ENCODE data around the gene S100A2. TPM values are rescaled to one million over a fixed set of nuclear protein-coding genes. Genes with fewer than 3 reads are reported as not detected.

Gene S100A2
- total and polyA plus RNA-seq, 2 of the 13 experiments (the other 11 are each of a cell fraction or from before 2014, with no cell fraction given), result 1.2 TPM

- Histone ChIP-seq H3K9me3 (ENCODE audit: low read length) (no peaks in the 10 kb centered on the region), H3K27ac (ENCODE audit: extremely low read length, insufficient read depth, low read length) (no peak overlapping the region), H3K4me3 (replicated peaks in 1 of 3; ENCODE audit: insufficient read depth in 1 of 3, low read depth in 2 of 3, low read length in 3 of 3) (no peak overlapping the region), H3K27me3 (ENCODE audit: control insufficient read depth in 1 of 2, insufficient read depth in 2 of 2, low read length in 2 of 2) (no peaks in the 10 kb centered on the region), H3K9ac (ENCODE audit: insufficient read depth, low read depth, low read length) (no peak overlapping the region), H3K79me2 (ENCODE audit: insufficient read depth, low read length) (no peaks in the 10 kb centered on the region), H3K36me3 (replicated peaks in 1 of 2; ENCODE audit: control insufficient read depth in 1 of 2, insufficient read depth in 2 of 2, low read length in 2 of 2) (no peaks in the 10 kb centered on the region), H4K20me1 (ENCODE audit: insufficient read depth, low read length) (no peaks in the 10 kb centered on the region), H3K4me1 (ENCODE audit: insufficient read depth, low read length) (peaks cover 1% of the 10 kb centered on the region), H3K4me2 (ENCODE audit: low read depth, low read length) (no peak overlapping the region), H2AFZ (ENCODE audit: low read length) (no peak overlapping the region)
- intact Hi-C loops (cut with micrococcal nuclease; ENCODE audit: unreplicated experiment) (no loop called here), in situ Hi-C loops (cut with HindIII; ENCODE audit: extremely low pct_ligation_motif_present, low pct_unique_long_range_greater_than_20kb) (no loop called here)
- ChIA-PET CTCF (ENCODE audit: low intra/inter-chr PET ratio, low total read pairs) (no interaction called here), POLR2A (no interaction called here)
- TF ChIP-seq ATF1 (CRISPR knock-in tag; IDR thresholded peaks at IDR 0.05) (no peak), ZNF773 (CRISPR knock-in tag; IDR thresholded peaks at IDR 0.05; ENCODE audit: borderline replicate concordance) (no peak), REXO4 (CRISPR knock-in tag; IDR thresholded peaks at IDR 0.05; ENCODE audit: borderline replicate concordance) (no peak), ZNF616 (CRISPR knock-in tag; IDR thresholded peaks at IDR 0.05; ENCODE audit: low read depth) (no peak), SALL1 (CRISPR knock-in tag; IDR thresholded peaks at IDR 0.05) (no peak), AKAP8 (CRISPR knock-in tag; IDR thresholded peaks at IDR 0.05) (no peak), NFRKB (IDR thresholded peaks at IDR 0.05) (no peak), ZNF670 (CRISPR knock-in tag; IDR thresholded peaks at IDR 0.05; ENCODE audit: borderline replicate concordance) (no peak), ARID5B (CRISPR knock-in tag; IDR thresholded peaks at IDR 0.05) (no peak), JUND (CRISPR knock-in tag; IDR thresholded peaks at IDR 0.05) (no peak), HMG20A (CRISPR knock-in tag; IDR thresholded peaks at IDR 0.05; ENCODE audit: borderline replicate concordance) (no peak), FOSL2 (CRISPR knock-in tag; IDR thresholded peaks at IDR 0.05) (no peak), PCBP2 (optimal IDR thresholded peaks at IDR 0.05; ENCODE audit: low read depth, low read length, poor library complexity, severe bottlenecking) (no peak), FOXJ3 (CRISPR knock-in tag; IDR thresholded peaks at IDR 0.05; ENCODE audit: borderline replicate concordance) (no peak)
- DNase-seq (ENCODE audit: low spot score) (no peak), FAIRE-seq (no peak), ATAC-seq (no peak)
- BruUV-seq (replicated peaks), result no TSS peak
- 42% methylated on average over 2 of the region's 2 CpGs for WGBS (ENCODE audit: low lambda C conversion rate)
These were observed 5.4 kb downstream of the S100A2 start for GRCh38 chr1:153560241-153560640.

Data from HepG2 (cell line).